CD4-positive, CD25-positive, alpha-beta regulatory T cell (primary cell): Measurements from ENCODE around the gene PTPRN2. TPM values are rescaled to one million over a fixed set of nuclear protein-coding genes. Genes with fewer than 3 reads are reported as not detected.

ENCODE experiments used
- ATAC-seq, 2 donors: fragments of 150-1000 bp; cut with Tn5 transposase; one replicate each; pipeline ENCODE4 v1.10.0; 2021; ENCODE audit warnings: low read depth in 2 of 2, moderate number of reproducible peaks in 2 of 2, moderate library complexity in 1 of 2
- DNase-seq, 3 donors: peaks; one replicate each; pipeline versions ENCODE4 v3.0.0 to v3.0.0-alpha.2; 2012 to 2022; ENCODE audit warnings: mixed read lengths in 1 of 3
- H3K27ac ChIP-seq: one replicate; pipeline ENCODE4 v1.7.0; 2013; ENCODE audit warnings: mild to moderate bottlenecking, low read length; ENCODE audit not compliant: insufficient read depth, poor library complexity, severe bottlenecking
- H3K27me3 ChIP-seq: one replicate; pipeline ENCODE4 v1.7.0; 2013; ENCODE audit warnings: low read length; ENCODE audit not compliant: control insufficient read depth, insufficient read depth
- H3K36me3 ChIP-seq: one replicate; pipeline ENCODE4 v1.7.0; 2013; ENCODE audit warnings: mild to moderate bottlenecking, low read length, moderate library complexity; ENCODE audit not compliant: control insufficient read depth, insufficient read depth
- H3K4me1 ChIP-seq: 2 replicates; pipeline ENCODE4 v1.7.0; 2013; ENCODE audit warnings: mild to moderate bottlenecking, low read length; ENCODE audit not compliant: insufficient read depth, control insufficient read depth, poor library complexity, severe bottlenecking
- H3K4me3 ChIP-seq: one replicate; pipeline ENCODE4 v1.7.0; 2013; ENCODE audit warnings: low read depth, mild to moderate bottlenecking, low read length, moderate library complexity
- H3K9me3 ChIP-seq, 2 experiments: 1 replicate in 1 of 2; 2 replicates in 1 of 2; pipeline ENCODE4 v1.7.0; 2013; ENCODE audit warnings: low read length in 2 of 2, mild to moderate bottlenecking in 1 of 2, moderate library complexity in 1 of 2; ENCODE audit not compliant: control insufficient read depth in 2 of 2
- H3K27ac Mint-ChIP-seq, 3 donors: one replicate each; pipeline ENCODE4 v1.8.0; 2020 to 2022; ENCODE audit warnings: mild to moderate bottlenecking in 3 of 3, mixed read lengths in 3 of 3, moderate library complexity in 2 of 3
- H3K27me3 Mint-ChIP-seq: one replicate; pipeline ENCODE4 v1.8.0; 2022; ENCODE audit warnings: mild to moderate bottlenecking, mixed read lengths
- H3K36me3 Mint-ChIP-seq: one replicate; pipeline ENCODE4 v1.8.0; 2020; ENCODE audit warnings: mixed read lengths
- H3K4me1 Mint-ChIP-seq, 4 donors: one replicate each; pipeline ENCODE4 v1.8.0; 2020 to 2022; ENCODE audit warnings: mixed read lengths in 4 of 4, mild to moderate bottlenecking in 1 of 4
- H3K4me3 Mint-ChIP-seq, 4 donors: one replicate each; pipeline ENCODE4 v1.8.0; 2020 to 2022; ENCODE audit warnings: mild to moderate bottlenecking in 4 of 4, mixed read lengths in 4 of 4, moderate library complexity in 3 of 4
- H3K9me3 Mint-ChIP-seq, 7 donors: one replicate each; pipeline ENCODE4 v1.8.0; 2020 to 2022; ENCODE audit warnings: mixed read lengths in 7 of 7, mild to moderate bottlenecking in 3 of 7, moderate library complexity in 2 of 7
- polyA plus RNA-seq, 4 donors: library from polyadenylated mRNA; unstranded; fragments of 300-500 nt; fragmentation: Illumina TruSeq; gene quantifications; one replicate each; pipeline ENCODE4 v1.2.3, GENCODE V29; 2021
- total RNA-seq: library from RNA; stranded (reverse); gene quantifications from one replicate; pipeline ENCODE4 v1.2.3, GENCODE V29; 2022

Gene PTPRN2
- total and polyA plus RNA-seq, 5 donors from 2014 or later: 1.6 to 4.7 (median 2.7) TPM

DNA sequence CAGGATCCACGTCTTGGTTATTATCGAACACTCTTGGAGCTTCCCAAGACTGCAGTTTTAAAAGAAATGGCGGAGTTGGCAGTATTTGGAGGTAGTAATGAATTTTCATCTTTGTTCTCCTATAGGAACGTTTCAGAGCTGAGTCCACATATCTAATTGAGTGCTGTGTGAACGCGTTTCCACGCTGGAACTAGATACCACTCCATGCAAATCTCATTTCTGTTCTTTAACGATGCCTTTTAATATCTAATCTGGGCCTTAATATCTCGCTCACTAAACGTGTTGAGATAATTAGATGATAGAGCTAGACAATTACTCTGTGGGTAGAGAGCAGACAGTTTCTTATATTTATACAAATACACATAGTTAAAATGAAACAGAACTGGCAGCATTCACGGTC is 727.2 kb downstream of the PTPRN2 start:
- Mint-ChIP-seq H3K36me3 (no peaks in the 10 kb centered on the region), H3K4me3 (no peak overlapping the region), H3K4me1 (no peaks in the 10 kb centered on the region), H3K27ac (peak overlapping the region in 1 of 3 donors; percentile 18), H3K27me3 (no peaks in the 10 kb centered on the region), H3K9me3 (peaks cover 0 to 2% (median 0%) of the 10 kb centered on the region in 7 donors)
- Histone ChIP-seq H3K27me3 (no peaks in the 10 kb centered on the region), H3K4me1 (no peaks in the 10 kb centered on the region), H3K9me3 (no peaks in the 10 kb centered on the region), H3K27ac (no peak overlapping the region), H3K4me3 (no peak overlapping the region), H3K36me3 (no peaks in the 10 kb centered on the region)
- DNase-seq: no peak
- no peak for ATAC-seq

DNA sequence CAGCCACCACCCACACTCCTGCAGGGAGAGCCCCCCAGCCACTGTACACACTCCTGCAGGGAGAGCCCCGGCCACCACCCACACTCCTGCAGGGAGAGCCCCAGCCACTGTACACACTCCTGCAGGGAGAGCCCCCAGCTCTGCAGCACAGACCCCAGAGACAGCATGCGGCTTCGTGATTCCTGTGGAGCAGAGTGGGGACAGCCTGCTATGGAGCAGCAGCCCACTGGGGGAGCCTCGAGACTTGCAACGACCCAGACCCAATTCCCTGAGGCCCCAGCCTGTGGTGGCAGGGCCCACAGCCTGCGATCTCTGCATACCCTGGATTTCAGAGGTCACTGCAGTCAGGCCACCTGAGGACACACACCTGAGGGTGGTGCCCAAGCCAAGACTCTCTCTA is 727.7 kb downstream of the PTPRN2 start:
- no peaks in the 10 kb centered on the region for H3K27me3 Mint-ChIP-seq
- Histone ChIP-seq H3K27me3 (no peaks in the 10 kb centered on the region), H3K4me3 (no peak overlapping the region), H3K36me3 (no peaks in the 10 kb centered on the region), H3K4me1 (no peaks in the 10 kb centered on the region), H3K9me3 (no peaks in the 10 kb centered on the region), H3K27ac (no peak overlapping the region)
- H3K9me3 Mint-ChIP-seq: no peaks in the 10 kb centered on the region
- H3K4me3 Mint-ChIP-seq: no peak overlapping the region
- no peak overlapping the region for H3K27ac Mint-ChIP-seq
- no peaks in the 10 kb centered on the region for H3K36me3 Mint-ChIP-seq
- ATAC-seq (no peak), DNase-seq (no peak)
- no peaks in the 10 kb centered on the region for H3K4me1 Mint-ChIP-seq

DNA sequence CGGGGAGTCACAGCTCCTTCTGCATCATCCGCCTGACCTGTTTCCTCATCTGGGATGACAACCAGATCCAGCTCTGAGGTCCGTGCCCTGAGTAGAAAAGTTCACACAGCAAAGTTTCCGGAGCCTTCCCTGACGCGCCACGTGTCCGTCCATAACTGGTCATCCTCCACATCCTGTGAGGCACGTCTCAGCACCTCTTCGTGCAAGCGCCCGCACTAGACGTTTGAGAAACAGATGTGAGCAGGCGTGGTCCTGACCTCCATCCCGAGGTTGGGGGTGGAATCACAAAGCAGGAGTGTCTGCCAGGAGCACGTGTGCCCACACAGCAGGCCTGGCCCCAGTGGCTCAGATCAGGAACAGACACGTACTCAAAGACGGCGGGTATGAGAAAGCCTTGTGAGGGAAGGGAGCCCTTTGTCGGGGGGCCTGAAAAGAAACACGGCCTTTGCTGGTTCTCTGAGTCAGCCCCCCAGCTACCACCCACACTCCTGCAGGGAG is 730.0 kb downstream of the PTPRN2 start:
- ATAC-seq: no peak
- peaks cover 4% of the 10 kb centered on the region for H3K27me3 Mint-ChIP-seq

DNA sequence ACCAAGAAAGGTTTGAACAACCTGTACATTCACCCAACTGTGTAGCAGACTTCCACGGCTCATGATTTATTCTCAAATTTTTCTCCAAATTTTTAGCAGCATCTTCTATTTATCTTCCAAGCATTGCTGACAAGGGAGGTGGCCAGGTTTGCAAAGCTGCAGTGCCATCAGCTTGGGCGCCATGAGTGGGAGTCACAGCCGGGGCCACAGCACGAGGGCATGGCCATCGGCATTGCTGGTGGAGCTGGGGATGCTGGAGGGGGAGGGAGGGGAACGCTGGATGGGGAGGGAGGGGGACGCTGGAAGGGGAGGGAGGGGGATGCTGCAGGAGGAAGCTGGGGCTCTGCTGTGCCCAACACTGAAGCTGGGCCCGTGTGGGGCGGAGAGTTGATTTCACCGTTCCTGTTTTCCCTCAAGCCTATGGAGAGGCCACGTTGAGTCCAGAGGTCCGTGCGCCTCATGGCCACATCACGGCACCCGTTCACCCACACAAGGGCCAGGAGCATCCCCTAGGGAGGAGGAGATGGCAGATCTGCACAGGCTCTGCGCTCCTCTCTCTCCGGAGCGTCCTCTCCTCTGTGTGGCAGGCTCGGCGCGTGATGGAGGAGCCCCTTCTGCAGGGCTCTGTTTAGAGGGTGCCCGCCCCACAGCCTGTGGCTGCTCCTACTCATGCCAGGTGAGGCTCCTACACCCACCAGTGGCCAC is 730.6 kb downstream of the PTPRN2 start:
- Mint-ChIP-seq H3K36me3 (no peaks in the 10 kb centered on the region), H3K27ac (no peak overlapping the region), H3K27me3 (peaks cover 4% of the 10 kb centered on the region), H3K4me3 (no peak overlapping the region), H3K4me1 (peaks cover 0 to 7% (median 3%) of the 10 kb centered on the region in 4 donors), H3K9me3 (no peaks in the 10 kb centered on the region)
- H3K4me1 ChIP-seq: no peaks in the 10 kb centered on the region
- no peak overlapping the region for H3K4me3 ChIP-seq
- no peak overlapping the region for H3K27ac ChIP-seq
- no peak for DNase-seq
- H3K27me3 ChIP-seq: no peaks in the 10 kb centered on the region
- no peak for ATAC-seq
- no peaks in the 10 kb centered on the region for H3K36me3 ChIP-seq
- no peaks in the 10 kb centered on the region for H3K9me3 ChIP-seq

More for the DNA sequence above, 730.0 kb downstream of the PTPRN2 start:
- Mint-ChIP-seq H3K27ac (peak overlapping the region in 1 of 3 donors; percentile 53), H3K36me3 (no peaks in the 10 kb centered on the region), H3K4me1 (peaks cover 0 to 2% (median 0%) of the 10 kb centered on the region in 4 donors), H3K4me3 (no peak overlapping the region), H3K9me3 (no peaks in the 10 kb centered on the region)
- Histone ChIP-seq H3K9me3 (no peaks in the 10 kb centered on the region), H3K36me3 (no peaks in the 10 kb centered on the region), H3K27ac (no peak overlapping the region), H3K27me3 (no peaks in the 10 kb centered on the region), H3K4me3 (no peak overlapping the region), H3K4me1 (no peaks in the 10 kb centered on the region)
- no peak for DNase-seq

DNA sequence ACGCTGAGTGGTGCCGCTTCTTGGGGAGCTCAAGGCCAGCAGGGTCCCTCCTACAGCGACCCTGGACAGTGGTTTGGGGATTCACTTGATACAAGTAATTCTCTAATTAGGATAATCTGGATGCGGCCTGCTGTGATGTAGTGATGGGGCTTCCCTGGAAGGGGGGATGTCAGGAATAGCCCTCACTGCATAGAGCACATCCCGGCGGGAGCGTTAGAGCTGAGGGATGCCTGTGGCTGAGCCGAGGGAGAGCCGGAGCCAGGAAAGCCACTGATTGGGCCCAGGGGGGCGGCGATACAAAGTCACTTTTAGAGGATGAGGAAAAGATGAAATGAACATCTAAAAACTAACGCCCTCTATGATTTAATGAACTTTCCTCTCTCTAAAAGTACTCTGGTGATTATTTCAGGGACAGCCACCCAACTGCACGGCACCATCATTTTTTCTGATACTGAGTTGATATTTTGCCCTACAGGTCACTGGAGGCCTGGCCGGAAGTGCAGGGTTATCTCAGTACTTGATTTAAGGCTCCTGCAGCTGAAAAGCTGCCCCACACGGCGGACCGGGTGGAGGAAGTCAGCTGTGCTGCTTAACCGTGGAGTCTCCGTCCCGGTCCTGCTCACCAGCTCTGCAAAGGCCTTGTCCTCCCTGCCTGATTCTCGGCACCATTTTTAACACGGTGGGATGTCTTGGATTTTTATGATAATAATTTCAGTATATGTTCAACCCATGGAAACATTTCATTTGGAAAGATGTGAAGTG is 732.0 kb downstream of the PTPRN2 start:
- no peak overlapping the region for H3K27ac Mint-ChIP-seq

DNA sequence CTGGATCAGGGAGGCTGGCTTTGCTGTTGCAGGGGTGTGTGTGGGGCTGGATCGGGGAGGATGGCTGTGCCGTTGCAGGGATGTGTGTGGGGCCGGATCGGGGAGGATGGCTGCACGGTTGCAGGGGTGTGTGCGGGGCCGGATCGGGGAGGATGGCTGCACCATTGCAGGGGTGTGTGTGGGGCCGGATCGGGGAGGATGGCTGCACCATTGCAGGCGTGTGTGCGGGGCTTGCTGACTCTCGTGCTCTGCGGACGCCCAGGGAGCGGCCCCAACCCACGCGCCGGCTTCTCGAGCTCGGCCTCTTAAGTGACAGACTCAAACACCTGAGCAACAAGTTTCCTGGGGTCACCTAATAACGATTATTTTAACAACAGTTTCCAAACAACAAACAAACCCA is 732.6 kb downstream of the PTPRN2 start:
- H3K4me1 Mint-ChIP-seq: peaks cover 5 to 23% (median 12%) of the 10 kb centered on the region in 4 donors
- no peaks in the 10 kb centered on the region for H3K36me3 Mint-ChIP-seq
- Histone ChIP-seq H3K27me3 (no peaks in the 10 kb centered on the region), H3K4me1 (peaks cover 9% of the 10 kb centered on the region), H3K27ac (no peak overlapping the region), H3K36me3 (no peaks in the 10 kb centered on the region), H3K9me3 (no peaks in the 10 kb centered on the region), H3K4me3 (no peak overlapping the region)
- H3K27ac Mint-ChIP-seq: no peak overlapping the region
- no peak overlapping the region for H3K4me3 Mint-ChIP-seq
- DNase-seq (no peak), ATAC-seq (no peak)
- peaks cover 0 to 1% (median 0%) of the 10 kb centered on the region in 7 donors for H3K9me3 Mint-ChIP-seq
- peaks cover 4% of the 10 kb centered on the region for H3K27me3 Mint-ChIP-seq

More for the DNA sequence above, 732.0 kb downstream of the PTPRN2 start:
- ATAC-seq: no peak
- peaks cover 5 to 20% (median 12%) of the 10 kb centered on the region in 4 donors for H3K4me1 Mint-ChIP-seq
- H3K36me3 ChIP-seq: no peaks in the 10 kb centered on the region
- H3K4me3 Mint-ChIP-seq: peak overlapping the region in 1 of 4 donors; percentile 43
- no peaks in the 10 kb centered on the region for H3K36me3 Mint-ChIP-seq
- H3K27me3 ChIP-seq: no peaks in the 10 kb centered on the region
- no peak overlapping the region for H3K27ac ChIP-seq
- no peak overlapping the region for H3K4me3 ChIP-seq
- H3K9me3 Mint-ChIP-seq: peaks cover 0 to 1% (median 0%) of the 10 kb centered on the region in 7 donors
- H3K27me3 Mint-ChIP-seq: peaks cover 4% of the 10 kb centered on the region
- H3K4me1 ChIP-seq: peaks cover 9% of the 10 kb centered on the region
- no peak for DNase-seq
- no peaks in the 10 kb centered on the region for H3K9me3 ChIP-seq

DNA sequence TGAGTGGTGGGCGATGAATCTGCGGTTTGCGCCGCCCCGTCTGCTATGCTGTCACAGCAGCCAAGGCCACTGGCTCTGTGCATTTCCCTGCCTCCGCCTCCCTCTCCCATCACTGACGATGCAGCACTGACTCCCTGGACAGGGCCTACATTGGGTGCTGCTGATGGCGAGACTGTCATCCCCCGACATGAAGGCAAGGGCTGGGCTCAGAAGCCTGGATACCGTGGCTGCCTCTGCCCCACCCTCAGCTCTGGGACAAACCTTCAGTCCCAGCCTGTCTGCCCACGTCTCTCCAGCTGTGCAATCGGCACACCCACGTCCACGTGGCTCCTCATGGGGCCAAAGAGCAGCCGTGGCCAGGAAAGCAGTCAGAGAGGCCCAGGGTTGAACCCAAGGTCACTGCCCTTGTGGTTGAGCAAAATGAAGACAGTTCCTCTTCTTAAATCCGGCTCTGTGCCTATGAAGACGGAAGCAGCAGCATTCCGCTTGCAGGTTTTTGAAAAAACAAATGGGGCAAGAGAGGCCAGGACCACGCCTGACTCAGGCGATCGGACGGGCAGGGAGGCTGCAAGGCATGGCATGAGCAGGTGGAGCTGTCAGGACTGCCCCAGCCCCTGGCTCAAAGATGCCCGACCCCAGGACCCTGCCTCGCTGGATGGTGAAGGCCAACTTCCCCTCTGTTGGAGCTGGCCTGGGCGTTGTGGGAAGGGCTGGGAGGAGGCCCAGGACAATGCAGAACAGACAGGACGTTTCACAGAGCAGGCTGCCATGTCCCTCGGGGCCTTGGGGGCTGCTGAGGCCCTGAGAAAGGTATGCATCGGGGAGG is 733.3 kb downstream of the PTPRN2 start:
- H3K36me3 Mint-ChIP-seq: no peaks in the 10 kb centered on the region
- H3K27ac Mint-ChIP-seq: no peak overlapping the region
- no peak for DNase-seq
- Histone ChIP-seq H3K27me3 (no peaks in the 10 kb centered on the region), H3K36me3 (no peaks in the 10 kb centered on the region), H3K4me3 (no peak overlapping the region), H3K9me3 (no peaks in the 10 kb centered on the region), H3K4me1 (peaks cover 9% of the 10 kb centered on the region), H3K27ac (no peak overlapping the region)
- H3K9me3 Mint-ChIP-seq: peaks cover 0 to 1% (median 0%) of the 10 kb centered on the region in 7 donors
- no peak overlapping the region for H3K4me3 Mint-ChIP-seq
- H3K27me3 Mint-ChIP-seq: peaks cover 4% of the 10 kb centered on the region
- ATAC-seq: peak in 1 of 2 donors; percentile 19
- peaks cover 5 to 23% (median 12%) of the 10 kb centered on the region in 4 donors for H3K4me1 Mint-ChIP-seq
